Neural crest cell (in vitro differentiated cells): ENCODE measurements around the gene TRIP13. TPM values are rescaled to one million over a fixed set of nuclear protein-coding genes. Genes with fewer than 3 reads are reported as not detected.
"Not testable (repeated sequence)": the region's sequence is repeated elsewhere in the genome, so short reads cannot be mapped to it uniquely, and the experiment has no call there.

Experiments
- DNase-seq: peaks from one replicate; pipeline ENCODE4 v3.0.0; 2021; ENCODE audit warnings: low read depth, mixed read lengths, low spot score
- H3K27ac Mint-ChIP-seq: one replicate; pipeline ENCODE4 v1.8.0; 2021; ENCODE audit warnings: mild to moderate bottlenecking, mixed read lengths; ENCODE audit not compliant: unreplicated experiment
- H3K27me3 Mint-ChIP-seq: 2 replicates; pipeline ENCODE4 v1.8.0; 2021; ENCODE audit warnings: low read depth, mild to moderate bottlenecking, mixed read lengths
- H3K36me3 Mint-ChIP-seq: 2 replicates; pipeline ENCODE4 v1.8.0; 2021; ENCODE audit warnings: low read depth, mild to moderate bottlenecking, mixed read lengths
- H3K4me1 Mint-ChIP-seq: 2 replicates; pipeline ENCODE4 v1.8.0; 2021; ENCODE audit warnings: mixed read lengths
- H3K4me3 Mint-ChIP-seq: one replicate; pipeline ENCODE4 v1.8.0; 2021; ENCODE audit warnings: mild to moderate bottlenecking, mixed read lengths
- H3K9me3 Mint-ChIP-seq: 2 replicates; pipeline ENCODE4 v1.8.0; 2021; ENCODE audit warnings: mixed read lengths
- total RNA-seq: library from RNA; stranded (reverse); gene quantifications from 2 replicates; pipeline ENCODE4 v1.2.1, GENCODE V29; 2021
- TF ChIP-seq, protein P1 (sequence below): fragments of 200-600 bp; sonication (generic); conservative IDR thresholded peaks from 2 replicates; pipeline ENCODE4 v1.5.0; 2021; ENCODE audit warnings: antibody characterized with exemption, mild to moderate bottlenecking

TRIP13 gene
- total RNA-seq, 1 donor from 2014 or later, result 32.6 TPM

DNA sequence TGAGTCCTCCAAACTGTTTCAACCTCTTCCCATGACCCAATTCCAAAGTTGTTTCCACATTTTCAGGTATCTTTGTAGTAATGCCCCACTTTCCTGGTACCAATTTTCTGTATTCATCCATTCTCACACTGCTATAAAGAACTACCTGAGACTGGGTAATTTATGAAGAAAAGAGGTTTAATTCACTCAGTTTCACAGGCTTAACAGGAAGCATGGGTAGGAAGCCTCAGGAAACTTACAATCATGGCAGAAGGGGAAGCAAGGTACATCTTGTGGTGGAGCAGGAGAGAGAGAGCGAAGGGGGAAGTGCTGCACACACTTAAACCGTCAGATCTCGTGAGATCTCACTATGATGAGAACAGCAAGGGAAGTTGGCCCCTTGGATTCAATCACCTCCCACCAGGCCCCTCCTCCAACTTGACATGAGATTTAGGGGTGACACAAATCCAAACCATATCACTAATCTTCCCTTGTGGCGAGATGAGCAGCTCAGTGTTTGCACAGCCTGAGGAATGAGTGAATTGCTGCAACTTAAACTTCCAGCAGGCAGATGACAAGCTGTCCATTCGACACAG lies 42.9 kb downstream of the TRIP13 start:
- TF ChIP-seq, protein P1, sequence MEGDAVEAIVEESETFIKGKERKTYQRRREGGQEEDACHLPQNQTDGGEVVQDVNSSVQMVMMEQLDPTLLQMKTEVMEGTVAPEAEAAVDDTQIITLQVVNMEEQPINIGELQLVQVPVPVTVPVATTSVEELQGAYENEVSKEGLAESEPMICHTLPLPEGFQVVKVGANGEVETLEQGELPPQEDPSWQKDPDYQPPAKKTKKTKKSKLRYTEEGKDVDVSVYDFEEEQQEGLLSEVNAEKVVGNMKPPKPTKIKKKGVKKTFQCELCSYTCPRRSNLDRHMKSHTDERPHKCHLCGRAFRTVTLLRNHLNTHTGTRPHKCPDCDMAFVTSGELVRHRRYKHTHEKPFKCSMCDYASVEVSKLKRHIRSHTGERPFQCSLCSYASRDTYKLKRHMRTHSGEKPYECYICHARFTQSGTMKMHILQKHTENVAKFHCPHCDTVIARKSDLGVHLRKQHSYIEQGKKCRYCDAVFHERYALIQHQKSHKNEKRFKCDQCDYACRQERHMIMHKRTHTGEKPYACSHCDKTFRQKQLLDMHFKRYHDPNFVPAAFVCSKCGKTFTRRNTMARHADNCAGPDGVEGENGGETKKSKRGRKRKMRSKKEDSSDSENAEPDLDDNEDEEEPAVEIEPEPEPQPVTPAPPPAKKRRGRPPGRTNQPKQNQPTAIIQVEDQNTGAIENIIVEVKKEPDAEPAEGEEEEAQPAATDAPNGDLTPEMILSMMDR, result no peak
- Mint-ChIP-seq H3K27me3 (no peaks in the 10 kb centered on the region), H3K36me3 (no peaks in the 10 kb centered on the region), H3K27ac (no peak overlapping the region), H3K4me1 (peaks cover 6% of the 10 kb centered on the region), H3K9me3 (no peaks in the 10 kb centered on the region), H3K4me3 (no peak overlapping the region)
- DNase-seq, result no peak

GRCh38 chr5:936149-937144 lies 43.8 kb downstream of the TRIP13 start:
- no peak overlapping the region for H3K4me3 Mint-ChIP-seq
- no peaks in the 10 kb centered on the region for H3K27me3 Mint-ChIP-seq
- no peak for DNase-seq
- H3K36me3 Mint-ChIP-seq, result no peaks in the 10 kb centered on the region
- H3K4me1 Mint-ChIP-seq, result peaks cover 6% of the 10 kb centered on the region
- peaks cover 2% of the 10 kb centered on the region for H3K9me3 Mint-ChIP-seq
- TF ChIP-seq, protein P1, result no peak
- no peak overlapping the region for H3K27ac Mint-ChIP-seq

- TF ChIP-seq, protein P1, result no peak
- H3K36me3 Mint-ChIP-seq, result peaks cover under 1% of the 10 kb centered on the region
- no peak for DNase-seq
- H3K27me3 Mint-ChIP-seq, result no peaks in the 10 kb centered on the region
- H3K27ac Mint-ChIP-seq, result no peak overlapping the region
- no peak overlapping the region for H3K4me3 Mint-ChIP-seq
- peaks cover 2% of the 10 kb centered on the region for H3K9me3 Mint-ChIP-seq
- H3K4me1 Mint-ChIP-seq, result peaks cover 7% of the 10 kb centered on the region
Observed at GRCh38 chr5:937151-937924, 44.7 kb downstream of the TRIP13 start.

DNA sequence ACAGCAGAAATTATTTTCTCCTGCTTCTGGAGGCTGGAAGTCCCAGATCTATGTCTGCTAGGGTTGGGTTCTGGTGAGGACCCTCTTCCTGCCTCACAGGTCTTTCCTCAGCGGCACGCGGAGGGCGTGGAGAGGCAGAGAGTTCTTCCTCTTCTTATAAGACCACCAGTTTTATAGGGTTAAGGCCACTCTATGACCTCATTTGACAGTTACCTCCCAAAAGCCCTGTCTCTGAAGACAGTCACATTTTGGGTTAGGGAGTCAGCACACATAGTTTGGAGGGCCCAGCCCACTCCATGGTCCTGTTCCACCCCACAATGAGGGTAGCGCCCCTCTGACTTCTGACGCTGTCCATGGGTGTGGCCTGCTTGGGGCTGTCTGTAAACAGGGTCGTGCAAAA lies 46.7 kb downstream of the TRIP13 start:
- no peak for DNase-seq
- H3K4me3 Mint-ChIP-seq, result no peak overlapping the region
- H3K9me3 Mint-ChIP-seq, result peaks cover 2% of the 10 kb centered on the region
- H3K27ac Mint-ChIP-seq, result no peak overlapping the region
- H3K27me3 Mint-ChIP-seq, result peaks cover 1% of the 10 kb centered on the region
- H3K4me1 Mint-ChIP-seq, result peaks cover 16% of the 10 kb centered on the region
- TF ChIP-seq, protein P1, result no peak
- peaks cover 3% of the 10 kb centered on the region for H3K36me3 Mint-ChIP-seq

DNA sequence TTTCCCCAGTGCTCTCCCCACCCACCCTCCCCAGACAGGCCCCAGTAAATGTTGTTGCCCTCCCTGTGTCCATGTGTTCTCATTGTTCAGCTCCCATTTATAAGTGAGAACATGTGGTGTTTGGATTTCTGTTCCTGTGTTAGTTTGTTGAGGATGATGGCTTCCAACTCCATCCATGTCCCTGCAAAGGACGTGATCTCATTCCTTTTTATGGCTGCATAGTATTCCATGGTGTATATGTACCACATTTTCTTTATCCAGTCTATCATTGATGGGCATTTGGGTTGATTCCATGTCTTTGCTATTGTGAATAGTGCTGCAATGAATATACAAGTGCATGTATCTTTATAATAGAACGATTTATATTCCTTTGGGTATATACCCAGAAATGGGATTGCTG lies 48.1 kb downstream of the TRIP13 start:
- H3K27ac Mint-ChIP-seq, H3K9me3 Mint-ChIP-seq, H3K4me3 Mint-ChIP-seq, H3K36me3 Mint-ChIP-seq, DNase-seq: not testable (repeated sequence)
- Mint-ChIP-seq H3K27me3 (peaks cover 12% of the 10 kb centered on the region), H3K4me1 (peaks cover 27% of the 10 kb centered on the region)
